Measurements from ENCODE around the gene PPP4R4. TPM values are rescaled to one million over a fixed set of nuclear protein-coding genes. Genes with fewer than 3 reads are reported as not detected.
"Not testable (repeated sequence)": the region's sequence is repeated elsewhere in the genome, so short reads cannot be mapped to it uniquely, and the experiment has no call there.

PPP4R4 gene
- total RNA-seq, 4 donors from 2014 or later = 0.13 TPM; not detected in 3

DNA sequence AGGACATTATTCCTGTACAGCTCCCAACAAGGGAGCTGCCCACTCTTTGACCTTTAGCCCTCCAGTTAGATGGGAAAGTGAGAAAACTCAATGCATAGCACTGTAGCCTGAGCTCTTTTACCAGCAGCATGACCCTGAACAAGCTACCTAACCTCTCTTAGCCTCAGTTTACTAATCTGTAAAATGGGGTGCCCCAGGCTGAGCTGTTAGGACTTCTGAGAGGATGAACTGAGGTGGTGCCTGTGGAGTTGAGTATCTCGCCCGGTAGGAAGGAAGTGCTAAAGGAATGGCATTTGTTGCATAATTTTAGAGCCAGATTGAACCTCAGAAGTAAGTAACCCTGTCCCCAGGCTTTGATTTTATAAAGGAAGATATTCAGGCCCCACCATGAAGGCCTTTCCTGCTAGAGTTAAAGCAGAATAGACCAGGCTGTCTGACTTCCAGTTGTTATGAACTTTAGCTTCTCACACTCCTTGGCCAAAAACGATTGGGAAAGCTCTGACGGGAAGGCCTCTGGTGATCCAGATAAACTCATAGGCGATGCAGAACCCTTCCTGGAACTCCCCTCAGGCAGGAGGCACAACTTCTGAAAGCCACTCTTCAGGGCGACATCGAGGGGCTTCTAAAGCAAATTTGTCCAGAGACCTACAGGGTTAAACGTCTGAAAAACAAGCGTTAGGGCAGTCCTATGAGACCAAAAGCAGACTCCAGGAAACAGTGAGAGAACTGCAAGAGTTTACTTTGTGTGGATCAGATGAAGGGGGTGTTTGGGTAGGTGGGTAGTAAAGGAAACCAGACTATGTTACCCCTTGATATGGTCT lies 121.4 kb downstream of the PPP4R4 start:
- in situ Hi-C loops (cut with MboI; ENCODE audit: low sequenced_read_pairs in 4 of 4) (no loop called here), intact Hi-C loops (cut with DNase I; ENCODE audit: low total_unique reads) (no loop called here)
- no peaks in the 10 kb centered on the region for H3K36me3 ChIP-seq
- DNase-seq = no peak
- no peaks in the 10 kb centered on the region for H3K9me3 ChIP-seq
- no peak for ATAC-seq
- H3K4me3 ChIP-seq = no peak overlapping the region
- no peaks in the 10 kb centered on the region for H3K27me3 ChIP-seq
- TF ChIP-seq, protein P1, sequence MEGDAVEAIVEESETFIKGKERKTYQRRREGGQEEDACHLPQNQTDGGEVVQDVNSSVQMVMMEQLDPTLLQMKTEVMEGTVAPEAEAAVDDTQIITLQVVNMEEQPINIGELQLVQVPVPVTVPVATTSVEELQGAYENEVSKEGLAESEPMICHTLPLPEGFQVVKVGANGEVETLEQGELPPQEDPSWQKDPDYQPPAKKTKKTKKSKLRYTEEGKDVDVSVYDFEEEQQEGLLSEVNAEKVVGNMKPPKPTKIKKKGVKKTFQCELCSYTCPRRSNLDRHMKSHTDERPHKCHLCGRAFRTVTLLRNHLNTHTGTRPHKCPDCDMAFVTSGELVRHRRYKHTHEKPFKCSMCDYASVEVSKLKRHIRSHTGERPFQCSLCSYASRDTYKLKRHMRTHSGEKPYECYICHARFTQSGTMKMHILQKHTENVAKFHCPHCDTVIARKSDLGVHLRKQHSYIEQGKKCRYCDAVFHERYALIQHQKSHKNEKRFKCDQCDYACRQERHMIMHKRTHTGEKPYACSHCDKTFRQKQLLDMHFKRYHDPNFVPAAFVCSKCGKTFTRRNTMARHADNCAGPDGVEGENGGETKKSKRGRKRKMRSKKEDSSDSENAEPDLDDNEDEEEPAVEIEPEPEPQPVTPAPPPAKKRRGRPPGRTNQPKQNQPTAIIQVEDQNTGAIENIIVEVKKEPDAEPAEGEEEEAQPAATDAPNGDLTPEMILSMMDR (IDR thresholded peaks at IDR 0.05 in 4 of 5, conservative IDR thresholded peaks at IDR 0.05 in 1 of 5) = no peak
- TF ChIP-seq POLR2A (IDR thresholded peaks at IDR 0.05) = no peak
- H3K4me1 ChIP-seq = no peaks in the 10 kb centered on the region
- no peak overlapping the region for H3K27ac ChIP-seq

DNA sequence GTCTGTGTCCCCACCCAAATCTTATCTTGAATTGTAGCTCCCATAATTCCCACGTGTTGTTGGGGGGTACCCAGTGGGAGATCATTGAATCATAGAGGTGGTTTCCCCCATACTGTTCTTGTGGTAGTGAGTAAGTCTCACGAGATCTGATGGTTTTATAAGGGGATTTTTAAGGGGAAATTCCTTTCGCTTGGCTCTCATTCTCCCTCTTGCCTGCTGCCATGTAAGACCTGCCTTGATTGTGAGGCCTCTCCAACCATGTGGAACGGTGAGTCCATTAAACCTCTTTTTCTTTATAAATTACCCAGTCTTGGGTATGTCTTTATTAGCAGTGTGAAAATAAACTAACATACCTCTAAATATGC lies 122.0 kb downstream of the PPP4R4 start:
- H3K36me3 ChIP-seq; H3K4me1 ChIP-seq; H3K4me3 ChIP-seq; in situ Hi-C loops (cut with MboI; ENCODE audit: low sequenced_read_pairs in 4 of 4); H3K9me3 ChIP-seq; DNase-seq; ATAC-seq; H3K27ac ChIP-seq; intact Hi-C loops (cut with DNase I; ENCODE audit: low total_unique reads); H3K27me3 ChIP-seq: not testable (repeated sequence)

GRCh38 chr14:94298130-94298529 lies 124.0 kb downstream of the PPP4R4 start:
- in situ Hi-C loops (cut with MboI; ENCODE audit: low sequenced_read_pairs in 4 of 4) = no loop called here
- ATAC-seq (no peak), DNase-seq (no peak)
- H3K9me3 ChIP-seq = no peaks in the 10 kb centered on the region
- no peak for TF ChIP-seq POLR2A (IDR thresholded peaks at IDR 0.05)
- TF ChIP-seq, protein P1 (IDR thresholded peaks at IDR 0.05 in 4 of 5, conservative IDR thresholded peaks at IDR 0.05 in 1 of 5) = no peak
- no peaks in the 10 kb centered on the region for H3K27me3 ChIP-seq
- H3K4me1 ChIP-seq = no peaks in the 10 kb centered on the region
- intact Hi-C loops (cut with DNase I; ENCODE audit: low total_unique reads) = no loop called here
- no peaks in the 10 kb centered on the region for H3K36me3 ChIP-seq
- H3K27ac ChIP-seq = no peak overlapping the region
- H3K4me3 ChIP-seq = no peak overlapping the region

DNA sequence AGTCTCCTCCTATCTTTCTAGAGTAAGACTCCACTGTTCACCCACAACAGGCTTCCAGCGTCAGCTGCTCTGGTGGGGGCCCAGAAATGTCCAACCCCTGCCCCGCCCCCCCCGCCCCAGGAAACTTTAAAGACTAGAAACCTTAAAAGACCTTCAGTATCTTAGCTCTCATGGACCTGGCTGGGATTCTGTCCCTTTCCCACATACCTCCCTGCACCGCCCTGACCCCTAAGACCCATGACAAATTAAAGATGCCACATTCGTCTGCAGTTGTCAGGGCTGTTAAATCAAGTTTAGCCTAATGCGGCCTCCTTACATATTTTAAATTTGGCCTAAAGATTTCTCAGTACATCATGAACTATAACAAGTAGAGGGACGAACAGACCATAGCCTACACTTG lies 129.0 kb downstream of the PPP4R4 start:
- in situ Hi-C loops (cut with MboI; ENCODE audit: low sequenced_read_pairs in 4 of 4) = no loop called here
- DNase-seq = no peak

DNA sequence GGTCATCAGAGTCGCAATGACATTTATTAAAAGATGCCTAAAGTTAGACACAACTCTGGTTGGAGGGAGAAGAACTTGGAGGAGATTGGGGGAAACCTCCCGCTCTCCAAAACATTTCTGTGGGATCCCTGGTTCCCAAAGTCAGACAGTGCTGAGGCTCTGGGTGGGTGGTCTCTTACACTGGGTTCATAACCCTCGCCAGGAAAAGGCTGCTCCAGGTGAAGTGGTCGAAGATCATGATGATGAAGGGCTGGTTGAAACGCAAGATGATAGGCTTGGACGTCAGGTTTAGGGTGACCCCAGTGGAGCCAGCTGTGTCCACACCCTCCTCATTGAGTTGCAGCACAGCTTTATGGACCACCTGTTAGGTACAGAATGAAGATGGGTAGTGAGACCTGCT lies 130.1 kb downstream of the PPP4R4 start:
- Histone ChIP-seq H3K27ac (no peak overlapping the region), H3K27me3 (no peaks in the 10 kb centered on the region), H3K36me3 (no peaks in the 10 kb centered on the region), H3K4me1 (no peaks in the 10 kb centered on the region), H3K9me3 (no peaks in the 10 kb centered on the region), H3K4me3 (no peak overlapping the region)
- DNase-seq (no peak), ATAC-seq (no peak)
- TF ChIP-seq POLR2A (IDR thresholded peaks at IDR 0.05) = no peak
- TF ChIP-seq, protein P1 (IDR thresholded peaks at IDR 0.05 in 4 of 5, conservative IDR thresholded peaks at IDR 0.05 in 1 of 5) = no peak
- intact Hi-C loops (cut with DNase I; ENCODE audit: low total_unique reads) = no loop called here
- in situ Hi-C loops (cut with MboI; ENCODE audit: low sequenced_read_pairs in 4 of 4) = no loop called here

More for the DNA sequence above, 129.0 kb downstream of the PPP4R4 start:
- intact Hi-C loops (cut with DNase I; ENCODE audit: low total_unique reads) = no loop called here
- no peaks in the 10 kb centered on the region for H3K4me1 ChIP-seq
- no peaks in the 10 kb centered on the region for H3K27me3 ChIP-seq
- TF ChIP-seq, protein P1 (IDR thresholded peaks at IDR 0.05 in 4 of 5, conservative IDR thresholded peaks at IDR 0.05 in 1 of 5) = no peak
- no peak for TF ChIP-seq POLR2A (IDR thresholded peaks at IDR 0.05)
- no peak for ATAC-seq
- no peak overlapping the region for H3K4me3 ChIP-seq
- H3K27ac ChIP-seq = no peak overlapping the region
- H3K36me3 ChIP-seq = no peaks in the 10 kb centered on the region
- H3K9me3 ChIP-seq = no peaks in the 10 kb centered on the region
